ENCODE results near the gene CCNJL. TPM values are rescaled to one million over a fixed set of nuclear protein-coding genes. Genes with fewer than 3 reads are reported as not detected.

CCNJL gene
- total and polyA plus RNA-seq, 3 experiments from 2014 or later: not detected

- no peak overlapping the region for H3K4me3 ChIP-seq (ENCODE audit: low read length)
- H3K36me3 Mint-ChIP-seq: no peaks in the 10 kb centered on the region
- POLR2A ChIA-PET: interaction anchor here (0.5 kb wide), 1 partner anchor 78 kb away, joined by 5 read pairs; no protein-coding TSS in a partner anchor
- H3K9me3 ChIP-seq (ENCODE audit: low read length): no peaks in the 10 kb centered on the region
- no peaks in the 10 kb centered on the region for H3K9me3 Mint-ChIP-seq
- H3K4me1 Mint-ChIP-seq: peaks cover 0 to 3% (median 3%) of the 10 kb centered on the region in 3 donors
- CTCF ChIA-PET: no interaction called here
- no peak overlapping the region for H3K27ac Mint-ChIP-seq
- no peak overlapping the region for H3K4me3 Mint-ChIP-seq
- no peaks in the 10 kb centered on the region for H3K4me1 ChIP-seq (ENCODE audit: insufficient read depth, low read length)
- H3K27me3 ChIP-seq (ENCODE audit: insufficient read depth, low read length, poor library complexity, severe bottlenecking): no peaks in the 10 kb centered on the region
- H3K27ac ChIP-seq (ENCODE audit: low read depth, low read length): no peak overlapping the region
- H3K27me3 Mint-ChIP-seq: peaks cover 7 to 12% of the 10 kb centered on the region in 2 donors
- DNase-seq: no peak
- no peaks in the 10 kb centered on the region for H3K36me3 ChIP-seq (ENCODE audit: insufficient read depth, low read length)
These were observed 40.1 kb downstream of the CCNJL start for GRCh38 chr5:160272264-160272663.

GRCh38 chr5:160271836-160272235 is 40.5 kb downstream of the CCNJL start:
- CTCF ChIA-PET: no interaction called here
- H3K4me3 Mint-ChIP-seq: no peak overlapping the region
- Histone ChIP-seq H3K27ac (ENCODE audit: low read depth, low read length) (no peak overlapping the region), H3K27me3 (ENCODE audit: insufficient read depth, low read length, poor library complexity, severe bottlenecking) (no peaks in the 10 kb centered on the region), H3K36me3 (ENCODE audit: insufficient read depth, low read length) (no peaks in the 10 kb centered on the region), H3K4me1 (ENCODE audit: insufficient read depth, low read length) (no peaks in the 10 kb centered on the region), H3K4me3 (ENCODE audit: low read length) (no peak overlapping the region), H3K9me3 (ENCODE audit: low read length) (no peaks in the 10 kb centered on the region)
- no peak for DNase-seq
- no peaks in the 10 kb centered on the region for H3K9me3 Mint-ChIP-seq
- H3K4me1 Mint-ChIP-seq: peaks cover 0 to 3% (median 3%) of the 10 kb centered on the region in 3 donors
- H3K27me3 Mint-ChIP-seq: peaks cover 3 to 12% of the 10 kb centered on the region in 2 donors
- H3K36me3 Mint-ChIP-seq: no peaks in the 10 kb centered on the region
- H3K27ac Mint-ChIP-seq: no peak overlapping the region
- POLR2A ChIA-PET: no interaction called here

GRCh38 chr5:160271396-160271795 is 41.0 kb downstream of the CCNJL start:
- no peaks in the 10 kb centered on the region for H3K36me3 Mint-ChIP-seq
- peaks cover 0 to 3% (median 3%) of the 10 kb centered on the region in 3 donors for H3K4me1 Mint-ChIP-seq
- H3K4me3 Mint-ChIP-seq: no peak overlapping the region
- no peak overlapping the region for H3K27ac Mint-ChIP-seq
- no peaks in the 10 kb centered on the region for H3K9me3 Mint-ChIP-seq
- POLR2A ChIA-PET: no interaction called here
- no peaks in the 10 kb centered on the region for H3K9me3 ChIP-seq (ENCODE audit: low read length)
- DNase-seq: no peak
- CTCF ChIA-PET: no interaction called here
- no peaks in the 10 kb centered on the region for H3K27me3 ChIP-seq (ENCODE audit: insufficient read depth, low read length, poor library complexity, severe bottlenecking)
- peaks cover 5 to 12% of the 10 kb centered on the region in 2 donors for H3K27me3 Mint-ChIP-seq
- no peaks in the 10 kb centered on the region for H3K4me1 ChIP-seq (ENCODE audit: insufficient read depth, low read length)
- H3K4me3 ChIP-seq (ENCODE audit: low read length): no peak overlapping the region
- H3K36me3 ChIP-seq (ENCODE audit: insufficient read depth, low read length): no peaks in the 10 kb centered on the region
- H3K27ac ChIP-seq (ENCODE audit: low read depth, low read length): no peak overlapping the region

GRCh38 chr5:160270704-160271103 is 41.7 kb downstream of the CCNJL start:
- no peaks in the 10 kb centered on the region for H3K27me3 ChIP-seq (ENCODE audit: insufficient read depth, low read length, poor library complexity, severe bottlenecking)
- H3K9me3 Mint-ChIP-seq: no peaks in the 10 kb centered on the region
- H3K4me1 Mint-ChIP-seq: peaks cover 0 to 3% (median 3%) of the 10 kb centered on the region in 3 donors
- no peak overlapping the region for H3K4me3 Mint-ChIP-seq
- no peaks in the 10 kb centered on the region for H3K4me1 ChIP-seq (ENCODE audit: insufficient read depth, low read length)
- DNase-seq: no peak
- ChIA-PET POLR2A (no interaction called here), CTCF (no interaction called here)
- no peaks in the 10 kb centered on the region for H3K36me3 Mint-ChIP-seq
- H3K4me3 ChIP-seq (ENCODE audit: low read length): no peak overlapping the region
- H3K27ac Mint-ChIP-seq: peak overlapping the region in 1 of 8 donors; percentile 16
- H3K36me3 ChIP-seq (ENCODE audit: insufficient read depth, low read length): no peaks in the 10 kb centered on the region
- no peak overlapping the region for H3K27ac ChIP-seq (ENCODE audit: low read depth, low read length)
- peaks cover 11 to 12% of the 10 kb centered on the region in 2 donors for H3K27me3 Mint-ChIP-seq
- H3K9me3 ChIP-seq (ENCODE audit: low read length): no peaks in the 10 kb centered on the region

- Mint-ChIP-seq H3K9me3 (no peaks in the 10 kb centered on the region), H3K4me3 (no peak overlapping the region), H3K36me3 (no peaks in the 10 kb centered on the region), H3K27ac (no peak overlapping the region), H3K4me1 (peaks cover 0 to 3% (median 3%) of the 10 kb centered on the region in 3 donors), H3K27me3 (peaks cover 14 to 17% of the 10 kb centered on the region in 2 donors)
- Histone ChIP-seq H3K9me3 (ENCODE audit: low read length) (no peaks in the 10 kb centered on the region), H3K27me3 (ENCODE audit: insufficient read depth, low read length, poor library complexity, severe bottlenecking) (no peaks in the 10 kb centered on the region), H3K36me3 (ENCODE audit: insufficient read depth, low read length) (no peaks in the 10 kb centered on the region), H3K27ac (ENCODE audit: low read depth, low read length) (no peak overlapping the region), H3K4me3 (ENCODE audit: low read length) (no peak overlapping the region), H3K4me1 (ENCODE audit: insufficient read depth, low read length) (no peaks in the 10 kb centered on the region)
- POLR2A ChIA-PET: no interaction called here
- DNase-seq: no peak
- CTCF ChIA-PET: no interaction called here
These were observed 43.3 kb downstream of the CCNJL start for GRCh38 chr5:160269017-160269416.

GRCh38 chr5:160268121-160268520 is 44.2 kb downstream of the CCNJL start:
- H3K27me3 ChIP-seq (ENCODE audit: insufficient read depth, low read length, poor library complexity, severe bottlenecking): no peaks in the 10 kb centered on the region
- ChIA-PET POLR2A (no interaction called here), CTCF (no interaction called here)
- no peak overlapping the region for H3K27ac ChIP-seq (ENCODE audit: low read depth, low read length)
- Mint-ChIP-seq H3K4me1 (peaks cover 0 to 3% (median 3%) of the 10 kb centered on the region in 3 donors), H3K27me3 (peaks cover 14 to 17% of the 10 kb centered on the region in 2 donors), H3K9me3 (no peaks in the 10 kb centered on the region), H3K36me3 (no peaks in the 10 kb centered on the region), H3K27ac (no peak overlapping the region), H3K4me3 (peak overlapping the region in 1 of 7 donors; percentile 17)
- H3K4me3 ChIP-seq (ENCODE audit: low read length): no peak overlapping the region
- no peaks in the 10 kb centered on the region for H3K36me3 ChIP-seq (ENCODE audit: insufficient read depth, low read length)
- H3K9me3 ChIP-seq (ENCODE audit: low read length): no peaks in the 10 kb centered on the region
- DNase-seq: no peak
- no peaks in the 10 kb centered on the region for H3K4me1 ChIP-seq (ENCODE audit: insufficient read depth, low read length)

GRCh38 chr5:160266752-160267345 is 45.5 kb downstream of the CCNJL start:
- Histone ChIP-seq H3K9me3 (ENCODE audit: low read length) (no peaks in the 10 kb centered on the region), H3K27ac (ENCODE audit: low read depth, low read length) (no peak overlapping the region), H3K4me3 (ENCODE audit: low read length) (no peak overlapping the region), H3K36me3 (ENCODE audit: insufficient read depth, low read length) (no peaks in the 10 kb centered on the region), H3K4me1 (ENCODE audit: insufficient read depth, low read length) (no peaks in the 10 kb centered on the region), H3K27me3 (ENCODE audit: insufficient read depth, low read length, poor library complexity, severe bottlenecking) (no peaks in the 10 kb centered on the region)
- Mint-ChIP-seq H3K27ac (no peak overlapping the region), H3K36me3 (no peaks in the 10 kb centered on the region), H3K4me3 (no peak overlapping the region), H3K4me1 (peaks cover 0 to 3% (median 3%) of the 10 kb centered on the region in 3 donors), H3K27me3 (peaks cover 9 to 17% of the 10 kb centered on the region in 2 donors), H3K9me3 (no peaks in the 10 kb centered on the region)
- ChIA-PET CTCF (no interaction called here), POLR2A (no interaction called here)
- DNase-seq: no peak

GRCh38 chr5:160266044-160266443 is 46.3 kb downstream of the CCNJL start:
- H3K36me3 ChIP-seq (ENCODE audit: insufficient read depth, low read length): no peaks in the 10 kb centered on the region
- H3K9me3 ChIP-seq (ENCODE audit: low read length): no peaks in the 10 kb centered on the region
- Mint-ChIP-seq H3K36me3 (no peaks in the 10 kb centered on the region), H3K4me3 (no peak overlapping the region), H3K9me3 (no peaks in the 10 kb centered on the region), H3K4me1 (no peaks in the 10 kb centered on the region), H3K27me3 (peaks cover 8 to 25% of the 10 kb centered on the region in 2 donors), H3K27ac (no peak overlapping the region)
- ChIA-PET CTCF (no interaction called here), POLR2A (no interaction called here)
- no peak for DNase-seq
- H3K27ac ChIP-seq (ENCODE audit: low read depth, low read length): no peak overlapping the region
- H3K4me1 ChIP-seq (ENCODE audit: insufficient read depth, low read length): no peaks in the 10 kb centered on the region
- H3K4me3 ChIP-seq (ENCODE audit: low read length): no peak overlapping the region
- no peaks in the 10 kb centered on the region for H3K27me3 ChIP-seq (ENCODE audit: insufficient read depth, low read length, poor library complexity, severe bottlenecking)
